NCI-H2029 (cell line): ENCODE results near the gene EMX2.

Source experiments
- DNase-seq: peaks from one replicate; lab custom pipeline; 2025; lab: John Stamatoyannopoulos, UW

The EMX2 gene

GRCh38 chr10:117532003-117532385 lies 10.6 kb upstream of the EMX2 start:
- DNase-seq, result no peak

- no peak for DNase-seq
Measured at GRCh38 chr10:117532451-117533107, 10.0 kb upstream of the EMX2 start.

GRCh38 chr10:117533507-117534281 lies 8.9 kb upstream of the EMX2 start:
- DNase-seq, result no peak

- DNase-seq, result peak; percentile 3
Measured at GRCh38 chr10:117534321-117535297, 7.9 kb upstream of the EMX2 start.

GRCh38 chr10:117535298-117536071 lies 7.1 kb upstream of the EMX2 start:
- DNase-seq, result no peak

- DNase-seq, result no peak
Measured at GRCh38 chr10:117536072-117536865, 6.3 kb upstream of the EMX2 start.

GRCh38 chr10:117536866-117537435 lies 5.6 kb upstream of the EMX2 start:
- no peak for DNase-seq

GRCh38 chr10:117537436-117537903 lies 5.1 kb upstream of the EMX2 start:
- DNase-seq, result no peak

- no peak for DNase-seq
Measured at GRCh38 chr10:117537904-117538524, 4.5 kb upstream of the EMX2 start.

GRCh38 chr10:117539361-117539773 lies 3.2 kb upstream of the EMX2 start:
- no peak for DNase-seq

GRCh38 chr10:117539903-117540639 lies 2.5 kb upstream of the EMX2 start:
- DNase-seq, result no peak

- no peak for DNase-seq
Measured at GRCh38 chr10:117540640-117541404, 1.7 kb upstream of the EMX2 start.

GRCh38 chr10:117541405-117541908 lies 1.1 kb upstream of the EMX2 start:
- DNase-seq, result no peak

- no peak for DNase-seq
Measured at GRCh38 chr10:117541909-117542705, 439 bp upstream of the EMX2 start.

- no peak for DNase-seq
Measured at GRCh38 chr10:117543225-117544003, 868 bp downstream of the EMX2 start.

- DNase-seq, result no peak
Measured at GRCh38 chr10:117544004-117544701, 1.6 kb downstream of the EMX2 start.
